Measurements from ENCODE around the gene FADS2. TPM values are rescaled to one million over a fixed set of nuclear protein-coding genes. Genes with fewer than 3 reads are reported as not detected.

Gene FADS2
- polyA plus RNA-seq, 2 of the 4 experiments (the other 2 are of a cell fraction), result 215 to 391 TPM

GRCh38 chr11:61848631-61849030 is 20.5 kb downstream of the FADS2 start:
- Histone ChIP-seq H3K4me2 (no peak overlapping the region), H3K4me1 (no peaks in the 10 kb centered on the region), H3K4me3 (no peak overlapping the region), H3K9me3 (no peaks in the 10 kb centered on the region), H3K27ac (no peak overlapping the region)
- TF ChIP-seq GATA3 (IDR thresholded peaks at IDR 0.05; ENCODE audit: borderline replicate concordance) (no peak), E2F6 (IDR thresholded peaks at IDR 0.05; ENCODE audit: borderline replicate concordance, low read depth) (no peak), CHD4 (IDR thresholded peaks at IDR 0.05; ENCODE audit: borderline replicate concordance) (no peak), NR3C1 (IDR thresholded peaks at IDR 0.05) (no peak), ZSCAN20 (CRISPR knock-in tag; IDR thresholded peaks at IDR 0.05) (no peak), ZFP36 (IDR thresholded peaks at IDR 0.05; ENCODE audit: borderline replicate concordance, partially characterized antibody) (no peak), ESRRA (IDR thresholded peaks at IDR 0.05; ENCODE audit: borderline replicate concordance, low read length) (no peak), HDAC2 (IDR thresholded peaks at IDR 0.05) (no peak), EHF (CRISPR knock-in tag; IDR thresholded peaks at IDR 0.05) (no peak), MAX (IDR thresholded peaks at IDR 0.05) (no peak)
- TF ChIP-seq, protein P1, sequence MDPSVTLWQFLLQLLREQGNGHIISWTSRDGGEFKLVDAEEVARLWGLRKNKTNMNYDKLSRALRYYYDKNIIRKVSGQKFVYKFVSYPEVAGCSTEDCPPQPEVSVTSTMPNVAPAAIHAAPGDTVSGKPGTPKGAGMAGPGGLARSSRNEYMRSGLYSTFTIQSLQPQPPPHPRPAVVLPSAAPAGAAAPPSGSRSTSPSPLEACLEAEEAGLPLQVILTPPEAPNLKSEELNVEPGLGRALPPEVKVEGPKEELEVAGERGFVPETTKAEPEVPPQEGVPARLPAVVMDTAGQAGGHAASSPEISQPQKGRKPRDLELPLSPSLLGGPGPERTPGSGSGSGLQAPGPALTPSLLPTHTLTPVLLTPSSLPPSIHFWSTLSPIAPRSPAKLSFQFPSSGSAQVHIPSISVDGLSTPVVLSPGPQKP (IDR thresholded peaks at IDR 0.05; ENCODE audit: low read depth, low read length), result no peak
- DNase-seq (ENCODE audit: low read depth in 1 of 2, low spot score in 1 of 2), result no peak
- FAIRE-seq, result no peak
- ATAC-seq, result no peak
- POLR2A ChIA-PET, result no interaction called here
- CTCF ChIA-PET, result interaction anchor here (1.0 to 1.8 kb wide), 4 partner anchors 22 to 259 kb away, joined by 5 to 6 read pairs (median 6); no protein-coding TSS in a partner anchor
- WGBS (ENCODE audit: missing lambda C conversion rate), result 93% methylated on average over 9 of the region's 9 CpGs

DNA sequence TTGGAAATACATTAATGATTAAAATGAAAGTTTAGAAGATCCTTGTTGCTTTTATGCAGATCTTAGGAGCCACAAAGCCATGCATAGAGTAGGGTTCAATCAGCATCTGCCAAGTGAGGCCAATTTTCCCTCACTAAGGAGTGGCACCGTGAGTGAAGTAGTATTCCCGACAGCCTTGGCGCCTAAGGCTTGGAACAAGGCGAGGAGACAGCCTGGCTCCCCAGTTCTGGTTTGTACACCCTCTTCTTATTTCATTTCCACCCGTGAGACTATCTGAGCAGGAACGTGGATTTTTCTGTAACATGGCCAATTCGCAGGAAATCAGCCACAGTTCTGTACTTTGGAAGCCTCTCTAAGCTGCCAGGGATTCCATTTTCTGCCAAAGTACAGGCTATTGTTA is 22.6 kb downstream of the FADS2 start:
- Histone ChIP-seq H3K9me3 (no peaks in the 10 kb centered on the region), H3K4me1 (no peaks in the 10 kb centered on the region), H3K4me3 (no peak overlapping the region), H3K4me2 (no peak overlapping the region), H3K27ac (no peak overlapping the region)
- no peak for FAIRE-seq
- DNase-seq (ENCODE audit: low read depth in 1 of 2, low spot score in 1 of 2), result no peak
- POLR2A ChIA-PET, result no interaction called here
- CTCF ChIA-PET, result no interaction called here
- WGBS (ENCODE audit: missing lambda C conversion rate), result 85% methylated on average over 7 of the region's 7 CpGs
- no peak for ATAC-seq
- TF ChIP-seq ZC3H11A (IDR thresholded peaks at IDR 0.05), result no peak
- TF ChIP-seq TFCP2L1 (CRISPR knock-in tag; IDR thresholded peaks at IDR 0.05), result no peak
- no peak for TF ChIP-seq MAZ (IDR thresholded peaks at IDR 0.05; ENCODE audit: borderline replicate concordance, low read depth, low read length)
- no peak for TF ChIP-seq RFX5 (IDR thresholded peaks at IDR 0.05)
- TF ChIP-seq ZFP36 (IDR thresholded peaks at IDR 0.05; ENCODE audit: borderline replicate concordance, partially characterized antibody), result no peak
- no peak for TF ChIP-seq NFE2L2 (conservative IDR thresholded peaks at IDR 0.05; ENCODE audit: low read length)
- no peak for TF ChIP-seq USF2 (IDR thresholded peaks at IDR 0.05)
- TF ChIP-seq FOXS1 (CRISPR knock-in tag; IDR thresholded peaks at IDR 0.05), result no peak
- no peak for TF ChIP-seq E2F6 (IDR thresholded peaks at IDR 0.05; ENCODE audit: borderline replicate concordance, low read depth)
- TF ChIP-seq RARB (CRISPR knock-in tag; IDR thresholded peaks at IDR 0.05), result no peak
- no peak for TF ChIP-seq JUN (IDR thresholded peaks at IDR 0.05)
- no peak for TF ChIP-seq NPAS2 (CRISPR knock-in tag; IDR thresholded peaks at IDR 0.05; ENCODE audit: borderline replicate concordance)

Data from A549 (cell line).